Thymus (tissue), 2 donors: Measurements from ENCODE around the gene TMEM63A. TPM values are rescaled to one million over a fixed set of nuclear protein-coding genes. Genes with fewer than 3 reads are reported as not detected.

Experiments
- polyA plus RNA-seq: library from polyadenylated mRNA; stranded (reverse); fragments of 200-250 nt; gene quantifications from one replicate; pipeline ENCODE4 v1.2.3, GENCODE V29; 2013
- total RNA-seq: library from RNA; stranded (reverse); fragments of 120-200 nt; gene quantifications from one replicate; pipeline ENCODE4 v1.2.4, GENCODE V29; 2013
- donor health status: healthy.

Gene TMEM63A
- total and polyA plus RNA-seq, 2 donors = 19.8 to 38.8 TPM

Other genes with a start within 250 kb of the TMEM63A start
- 19.5 TPM for gene ENAH, start 229.3 kb downstream of the TMEM63A start, total RNA-seq
- gene ENAH, start 229.3 kb downstream of the TMEM63A start, polyA plus RNA-seq = 18.3 TPM
- 310 TPM for gene SRP9, start 104.6 kb downstream of the TMEM63A start, total RNA-seq
- 362 TPM for gene SRP9, start 104.6 kb downstream of the TMEM63A start, polyA plus RNA-seq
- 9.3 TPM for gene EPHX1, start 72.3 kb downstream of the TMEM63A start, total RNA-seq
- 13.3 TPM for gene EPHX1, start 72.3 kb downstream of the TMEM63A start, polyA plus RNA-seq
- 0.47 TPM for gene LEFTY1, start 6.8 kb upstream of the TMEM63A start, total RNA-seq
- 1.2 TPM for gene LEFTY1, start 6.8 kb upstream of the TMEM63A start, polyA plus RNA-seq
- 50.7 TPM for gene PYCR2, start 41.9 kb upstream of the TMEM63A start, total RNA-seq
- gene PYCR2, start 41.9 kb upstream of the TMEM63A start, polyA plus RNA-seq = 80.7 TPM
- gene LEFTY2, start 58.8 kb upstream of the TMEM63A start, total RNA-seq = 0.33 TPM
- 1.5 TPM for gene LEFTY2, start 58.8 kb upstream of the TMEM63A start, polyA plus RNA-seq
- 29.7 TPM for gene SDE2, start 117.0 kb upstream of the TMEM63A start, total RNA-seq
- 13.8 TPM for gene SDE2, start 117.0 kb upstream of the TMEM63A start, polyA plus RNA-seq
- gene H3-3A, start 180.3 kb upstream of the TMEM63A start, total RNA-seq = 725 TPM
- gene H3-3A, start 180.3 kb upstream of the TMEM63A start, polyA plus RNA-seq = 1,694 TPM